Activated naive CD8-positive, alpha-beta T cell (primary cell): ENCODE results near the gene CELSR3.
A peak's percentile ranks its signal among the peaks of the same experiment; 100 is the strongest.

Experiments
- H3K27ac Mint-ChIP-seq: one replicate; pipeline ENCODE4 v1.8.0; 2021; ENCODE audit warnings: mixed read lengths
- H3K27me3 Mint-ChIP-seq: one replicate; pipeline ENCODE4 v1.8.0; 2021; ENCODE audit warnings: mixed read lengths
- H3K36me3 Mint-ChIP-seq: one replicate; pipeline ENCODE4 v1.8.0; 2021; ENCODE audit warnings: mixed read lengths
- H3K4me1 Mint-ChIP-seq: one replicate; pipeline ENCODE4 v1.8.0; 2021; ENCODE audit warnings: low read depth, mixed read lengths
- H3K4me3 Mint-ChIP-seq: one replicate; pipeline ENCODE4 v1.8.0; 2021; ENCODE audit warnings: mild to moderate bottlenecking, mixed read lengths
- H3K9me3 Mint-ChIP-seq: one replicate; pipeline ENCODE4 v1.8.0; 2021; ENCODE audit warnings: low read depth, mixed read lengths

CELSR3 gene

DNA sequence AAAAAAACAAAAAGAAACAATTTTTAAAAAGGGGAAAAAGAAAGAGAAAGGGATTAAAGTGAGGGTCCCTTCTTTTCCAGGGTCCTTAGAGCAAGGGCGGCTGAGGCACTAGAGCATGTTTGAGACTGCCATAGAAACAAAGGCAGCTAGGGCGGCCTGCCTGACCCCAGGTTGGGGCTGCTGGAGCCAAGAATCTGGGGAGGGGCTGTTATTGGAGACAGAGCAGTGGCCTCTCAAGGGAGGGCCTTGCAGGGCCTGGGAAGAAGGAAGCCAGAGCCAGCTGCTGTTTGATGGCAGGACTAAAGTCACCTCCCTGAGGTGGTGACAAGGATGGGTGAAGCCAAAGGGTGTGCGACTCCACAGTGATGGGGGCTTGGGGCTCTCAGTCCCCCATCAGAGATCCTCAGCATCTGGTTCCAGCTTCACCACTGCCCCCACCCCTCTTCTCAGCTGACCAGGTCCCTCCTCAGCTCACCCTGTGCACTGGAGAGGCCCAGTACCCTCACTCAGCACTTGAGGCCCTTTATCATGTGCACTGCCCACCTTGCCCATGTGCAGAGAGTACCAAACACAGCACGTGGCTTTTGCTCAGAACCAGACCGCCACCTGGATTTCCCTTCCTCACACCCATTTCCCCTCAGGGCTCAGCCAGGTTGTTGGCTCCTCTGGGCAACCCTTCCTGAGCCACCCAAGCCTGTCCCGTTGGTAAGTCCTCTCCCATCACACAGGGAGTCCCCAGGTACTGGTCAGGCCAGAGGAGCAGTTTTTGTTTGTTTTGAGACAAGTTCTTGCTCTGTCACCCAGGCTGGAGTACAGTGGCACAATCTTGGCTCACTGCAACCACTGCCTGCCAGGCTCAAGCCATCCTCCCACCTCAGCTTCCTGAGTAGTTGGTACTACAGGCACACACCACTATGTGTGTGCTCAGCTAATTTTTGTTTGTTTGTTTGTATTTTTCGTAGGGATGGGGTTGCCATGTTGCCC lies 42.9 kb downstream of the CELSR3 start:
- H3K36me3 Mint-ChIP-seq, result peaks cover 6% of the 10 kb centered on the region
- no peaks in the 10 kb centered on the region for H3K27me3 Mint-ChIP-seq
- no peak overlapping the region for H3K27ac Mint-ChIP-seq
- peaks cover 12% of the 10 kb centered on the region for H3K4me1 Mint-ChIP-seq
- peaks cover 7% of the 10 kb centered on the region for H3K9me3 Mint-ChIP-seq
- H3K4me3 Mint-ChIP-seq, result no peak overlapping the region

DNA sequence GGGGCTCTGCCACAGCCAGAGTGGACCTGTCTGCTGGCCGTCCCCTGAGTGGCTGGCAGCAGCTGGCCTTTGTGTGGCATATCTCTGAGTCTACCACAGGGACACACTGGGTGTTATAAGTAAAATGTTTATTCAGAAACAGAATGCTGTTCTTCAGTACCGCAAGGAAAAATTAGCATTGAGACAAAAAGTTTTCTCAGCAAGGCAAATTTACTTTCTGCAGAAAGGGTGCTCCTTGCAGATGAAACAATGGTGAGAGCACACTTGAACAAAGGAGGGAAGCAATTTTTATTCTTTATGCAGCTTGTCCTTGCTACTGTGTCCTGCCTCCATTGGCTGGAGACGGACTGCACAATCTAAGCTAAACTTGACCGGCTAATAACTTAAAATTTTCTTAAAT lies 45.1 kb downstream of the CELSR3 start:
- H3K4me1 Mint-ChIP-seq, result peaks cover 8% of the 10 kb centered on the region
- no peaks in the 10 kb centered on the region for H3K27me3 Mint-ChIP-seq
- no peak overlapping the region for H3K27ac Mint-ChIP-seq
- H3K36me3 Mint-ChIP-seq, result peaks cover 6% of the 10 kb centered on the region
- H3K9me3 Mint-ChIP-seq, result peaks cover 7% of the 10 kb centered on the region
- no peak overlapping the region for H3K4me3 Mint-ChIP-seq

DNA sequence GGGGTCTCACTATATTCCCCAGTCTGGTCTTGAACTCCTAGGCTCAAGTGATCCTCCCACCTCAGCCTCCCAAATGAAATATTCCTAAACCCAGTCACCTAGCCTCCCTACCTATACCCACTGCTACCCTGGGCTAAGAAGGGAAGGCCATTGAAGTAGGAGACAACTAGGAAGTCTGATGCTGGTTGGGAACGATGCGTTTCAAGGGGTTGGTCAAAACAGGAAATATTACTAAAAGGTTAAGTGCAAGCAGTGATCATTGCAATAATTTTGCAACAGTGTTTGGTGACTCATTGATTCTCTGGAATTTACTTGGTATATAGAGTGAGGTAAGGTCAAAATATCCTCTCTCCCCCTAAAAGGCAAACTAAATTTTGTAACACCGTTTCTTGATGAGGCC lies 48.6 kb downstream of the CELSR3 start:
- Mint-ChIP-seq H3K9me3 (peaks cover 7% of the 10 kb centered on the region), H3K27ac (peak overlapping the region; percentile 89), H3K4me3 (peak overlapping the region; percentile 25), H3K4me1 (peaks cover 12% of the 10 kb centered on the region), H3K27me3 (no peaks in the 10 kb centered on the region), H3K36me3 (peaks cover 6% of the 10 kb centered on the region)

DNA sequence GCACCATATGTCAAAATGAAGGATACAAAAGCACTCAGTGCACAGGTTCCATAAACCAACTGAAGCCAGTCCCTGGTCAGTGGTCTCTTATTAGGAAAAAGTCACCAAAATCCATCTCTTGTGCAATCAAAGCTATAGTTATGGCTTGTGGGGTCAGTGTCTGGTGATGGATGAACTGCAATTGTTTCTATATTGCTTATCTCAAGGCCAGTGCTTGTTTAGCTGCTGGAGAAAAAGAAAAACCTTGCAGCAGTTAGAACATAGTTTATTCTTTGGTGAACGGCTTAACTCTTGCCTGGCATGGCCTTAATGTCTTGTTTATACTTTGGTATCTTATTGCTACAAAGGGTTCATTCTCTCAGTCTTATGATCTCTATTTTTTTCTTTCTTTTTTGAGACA lies 50.4 kb downstream of the CELSR3 start:
- H3K4me1 Mint-ChIP-seq, result peaks cover 22% of the 10 kb centered on the region
- H3K9me3 Mint-ChIP-seq, result peaks cover 4% of the 10 kb centered on the region
- H3K36me3 Mint-ChIP-seq, result peaks cover 6% of the 10 kb centered on the region
- H3K27ac Mint-ChIP-seq, result no peak overlapping the region
- H3K4me3 Mint-ChIP-seq, result no peak overlapping the region
- no peaks in the 10 kb centered on the region for H3K27me3 Mint-ChIP-seq

DNA sequence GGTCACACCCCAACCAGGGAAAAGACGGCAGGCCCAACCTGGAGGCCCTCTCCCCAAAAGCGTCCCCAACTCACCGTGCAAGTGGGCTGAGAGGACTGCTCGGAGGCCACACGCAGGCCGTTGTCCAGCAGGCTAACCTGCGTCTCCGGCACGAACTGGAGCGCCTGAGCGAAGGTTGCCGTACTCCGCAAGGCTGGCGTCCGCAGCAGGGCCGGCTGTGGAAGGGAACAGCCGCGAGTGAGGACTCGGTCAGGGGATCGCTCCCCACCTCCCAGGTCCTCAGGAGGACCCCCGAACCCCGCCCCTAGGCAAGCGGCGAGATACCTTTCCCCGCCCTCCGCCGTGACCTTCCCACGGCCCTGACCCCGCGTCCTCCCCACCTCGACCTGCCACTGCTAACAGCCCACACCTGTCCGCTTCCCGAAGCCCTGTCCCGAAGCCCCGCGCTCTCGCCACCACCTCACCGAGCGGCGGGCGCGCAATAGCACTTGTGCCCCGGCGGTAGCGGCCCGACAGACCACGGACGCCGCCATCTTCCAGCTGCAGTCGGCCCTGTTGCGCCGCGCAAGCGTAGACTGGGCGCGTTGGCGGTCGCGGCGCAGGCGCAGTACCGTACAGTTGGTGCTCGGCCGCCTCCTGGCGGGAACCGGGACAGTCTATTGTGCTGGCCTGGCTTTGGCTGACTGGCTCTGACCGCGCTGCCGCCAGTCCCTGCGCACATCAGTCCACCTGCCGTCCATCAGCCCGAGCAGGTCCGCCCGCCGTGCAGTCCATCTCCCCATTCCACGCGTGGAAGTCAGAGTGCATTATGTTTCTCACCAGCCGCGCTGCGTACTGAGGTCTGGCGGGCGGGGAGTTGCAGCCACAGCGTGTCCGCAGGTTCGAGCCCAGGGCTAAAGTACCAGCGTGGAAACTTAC lies 53.3 kb downstream of the CELSR3 start, which contains the start of gene UQCRC1:
Gene UQCRC1 (minus strand): TSS at position 559 of the 918 bp plus-strand sequence. CDS start 26 bp downstream, at position 533.
- H3K4me3 Mint-ChIP-seq, result peak within 1 kb of the TSS; percentile 99
- peaks cover 21% of the 10 kb centered on the region for H3K4me1 Mint-ChIP-seq
- peak within 1 kb of the TSS; percentile 97 for H3K27ac Mint-ChIP-seq
- H3K9me3 Mint-ChIP-seq, result no peaks in the 10 kb centered on the region
- no peaks in the 10 kb centered on the region for H3K27me3 Mint-ChIP-seq
- peaks cover 3% of the 10 kb centered on the region for H3K36me3 Mint-ChIP-seq

DNA sequence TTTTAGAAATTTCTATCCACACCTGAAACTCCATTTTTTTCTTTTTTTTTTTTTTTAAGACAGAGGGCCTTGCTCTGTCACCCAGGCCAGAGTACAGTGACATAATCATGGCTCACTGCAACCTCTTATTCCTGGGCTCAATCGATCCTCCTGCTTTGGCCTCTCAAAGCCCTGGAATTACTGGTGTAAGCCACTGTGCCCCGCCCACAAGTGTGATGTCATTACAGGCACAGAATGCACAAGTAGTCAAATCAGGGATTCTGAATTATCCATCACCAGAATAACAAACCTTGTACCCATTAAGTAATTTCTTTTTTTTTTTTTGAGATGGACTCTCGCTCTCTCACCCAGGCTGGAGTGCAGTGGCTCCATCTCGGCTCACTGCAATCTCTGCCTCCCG lies 55.2 kb downstream of the CELSR3 start:
- Mint-ChIP-seq H3K4me1 (peaks cover 14% of the 10 kb centered on the region), H3K27me3 (no peaks in the 10 kb centered on the region), H3K36me3 (peaks cover 3% of the 10 kb centered on the region), H3K4me3 (no peak overlapping the region), H3K9me3 (no peaks in the 10 kb centered on the region), H3K27ac (no peak overlapping the region)

DNA sequence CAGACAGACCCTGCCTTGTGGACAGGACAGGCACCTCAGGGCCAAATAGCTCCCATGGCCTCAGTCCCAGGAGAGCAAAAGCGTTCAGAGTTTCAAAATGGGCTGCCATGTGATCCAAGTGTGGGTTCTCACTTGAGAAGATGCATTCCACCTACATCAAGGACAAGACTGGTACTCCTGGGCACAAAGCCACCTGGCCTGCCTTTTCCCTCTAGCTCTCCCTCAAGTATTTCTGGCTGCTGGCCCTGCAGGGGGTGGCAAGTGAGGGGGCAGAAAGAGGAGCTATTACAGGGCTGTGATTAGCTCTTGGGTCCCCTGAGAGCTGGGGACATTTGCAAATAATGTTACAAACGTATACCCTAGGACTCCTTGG lies 61.1 kb downstream of the CELSR3 start:
- peaks cover 4% of the 10 kb centered on the region for H3K4me1 Mint-ChIP-seq
- H3K9me3 Mint-ChIP-seq, result no peaks in the 10 kb centered on the region
- H3K4me3 Mint-ChIP-seq, result no peak overlapping the region
- H3K27me3 Mint-ChIP-seq, result no peaks in the 10 kb centered on the region
- peaks cover 4% of the 10 kb centered on the region for H3K36me3 Mint-ChIP-seq
- H3K27ac Mint-ChIP-seq, result no peak overlapping the region

DNA sequence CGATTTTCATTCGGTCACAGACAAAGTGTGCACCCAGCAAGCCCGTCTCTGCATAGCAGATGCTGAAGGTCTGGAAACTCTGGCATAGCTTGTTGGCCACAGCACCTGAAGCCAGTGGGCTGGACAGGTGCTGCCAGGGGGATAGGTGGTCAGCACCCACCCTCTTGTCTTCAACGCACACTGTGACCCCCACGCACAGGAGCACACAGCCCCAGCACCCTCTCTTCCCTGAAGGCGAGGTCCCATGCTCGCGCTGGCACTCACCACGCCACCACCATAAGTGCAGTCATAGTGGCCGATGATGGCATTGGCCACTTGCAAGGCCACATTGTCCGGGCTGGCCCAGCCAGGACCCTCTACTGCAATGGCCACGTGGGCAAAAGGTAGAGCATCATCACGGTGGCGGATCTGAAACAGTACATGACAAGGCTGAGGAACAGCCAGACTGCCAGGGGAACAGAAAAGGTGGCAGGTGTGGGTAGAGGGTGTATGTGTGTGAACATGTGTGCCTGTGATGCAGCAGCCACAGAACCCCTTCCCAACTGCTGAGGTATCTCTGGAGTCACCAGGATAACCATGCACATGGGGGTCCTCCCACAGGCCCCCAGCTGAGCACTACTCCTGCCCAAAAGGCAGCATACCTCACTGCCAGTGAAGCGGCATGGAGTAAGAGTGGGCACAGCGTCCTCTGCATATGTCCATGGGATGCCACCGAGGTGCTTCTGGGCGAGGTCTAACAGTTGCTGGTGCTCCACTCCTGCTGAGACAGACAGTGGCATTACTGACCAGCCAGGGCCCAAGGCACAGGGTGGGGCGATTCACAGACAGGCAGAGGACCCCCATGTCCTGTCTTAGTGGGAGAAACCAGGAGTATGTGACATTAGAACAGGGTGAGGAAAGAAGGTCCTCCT lies 61.7 kb downstream of the CELSR3 start:
- Mint-ChIP-seq H3K36me3 (peaks cover 4% of the 10 kb centered on the region), H3K9me3 (no peaks in the 10 kb centered on the region), H3K4me1 (peaks cover 7% of the 10 kb centered on the region), H3K27me3 (peaks cover 2% of the 10 kb centered on the region), H3K4me3 (no peak overlapping the region), H3K27ac (no peak overlapping the region)

DNA sequence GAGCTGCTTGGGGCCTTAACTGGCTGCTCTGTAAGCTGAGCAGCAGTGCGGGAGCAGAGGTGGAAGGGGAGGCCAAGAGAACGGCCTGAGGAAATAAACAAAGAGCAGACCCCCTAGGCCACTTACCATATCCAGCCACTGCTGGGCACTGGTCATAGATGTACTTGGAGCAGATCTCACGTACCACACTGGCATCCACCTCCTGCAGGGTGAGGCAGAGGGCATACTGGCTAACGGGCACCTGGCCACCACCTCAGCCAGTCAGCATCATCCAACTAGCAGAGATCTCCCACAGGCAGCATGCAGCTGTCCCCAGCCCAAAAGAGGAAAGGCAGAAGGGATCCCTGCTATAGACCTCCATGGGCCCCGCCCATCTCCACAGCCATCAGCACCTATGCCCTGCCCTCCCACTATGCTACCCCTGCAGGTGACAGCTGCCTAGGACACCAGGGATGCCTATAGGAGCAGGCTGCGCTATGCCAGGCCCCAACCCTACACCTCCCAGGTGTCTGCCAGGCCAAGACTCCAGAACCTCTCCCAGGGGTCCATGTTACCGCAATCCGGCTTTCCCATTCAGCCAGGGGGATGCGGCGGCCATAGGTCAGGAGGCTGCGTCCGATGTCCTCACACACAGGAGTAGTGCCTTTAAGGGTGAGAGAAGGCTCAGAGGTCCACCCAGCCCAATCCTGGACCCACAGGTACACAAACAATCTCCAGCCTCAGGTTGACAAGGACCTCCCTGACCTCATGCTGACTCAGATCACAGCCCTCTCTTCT lies 63.0 kb downstream of the CELSR3 start:
- Mint-ChIP-seq H3K4me1 (peaks cover 8% of the 10 kb centered on the region), H3K27ac (no peak overlapping the region), H3K9me3 (no peaks in the 10 kb centered on the region), H3K4me3 (no peak overlapping the region), H3K36me3 (peaks cover 4% of the 10 kb centered on the region), H3K27me3 (peaks cover 2% of the 10 kb centered on the region)

DNA sequence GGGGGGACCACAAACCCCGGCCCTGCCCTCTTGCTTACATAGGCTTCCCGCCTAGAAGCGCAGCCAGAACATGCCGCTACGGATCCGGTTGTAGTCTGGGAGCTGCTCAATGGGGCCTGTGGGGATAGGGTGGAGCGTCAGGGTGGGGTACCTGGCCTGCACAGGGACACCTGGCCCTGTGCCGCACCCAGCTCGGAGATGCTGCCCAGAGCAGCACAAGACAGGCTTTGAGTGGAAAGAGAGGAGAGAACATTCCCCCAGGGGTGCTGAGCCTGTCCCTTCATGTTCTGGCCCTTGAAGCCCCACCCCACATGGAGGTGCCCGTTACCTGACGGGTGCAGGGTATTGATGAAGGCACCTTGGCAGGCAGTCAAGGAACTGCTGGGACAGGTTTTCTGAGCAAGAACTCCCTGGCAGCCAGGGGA lies 63.6 kb downstream of the CELSR3 start:
- Mint-ChIP-seq H3K9me3 (no peaks in the 10 kb centered on the region), H3K36me3 (peaks cover 4% of the 10 kb centered on the region), H3K4me1 (peaks cover 8% of the 10 kb centered on the region), H3K27me3 (peaks cover 2% of the 10 kb centered on the region), H3K27ac (no peak overlapping the region), H3K4me3 (no peak overlapping the region)

DNA sequence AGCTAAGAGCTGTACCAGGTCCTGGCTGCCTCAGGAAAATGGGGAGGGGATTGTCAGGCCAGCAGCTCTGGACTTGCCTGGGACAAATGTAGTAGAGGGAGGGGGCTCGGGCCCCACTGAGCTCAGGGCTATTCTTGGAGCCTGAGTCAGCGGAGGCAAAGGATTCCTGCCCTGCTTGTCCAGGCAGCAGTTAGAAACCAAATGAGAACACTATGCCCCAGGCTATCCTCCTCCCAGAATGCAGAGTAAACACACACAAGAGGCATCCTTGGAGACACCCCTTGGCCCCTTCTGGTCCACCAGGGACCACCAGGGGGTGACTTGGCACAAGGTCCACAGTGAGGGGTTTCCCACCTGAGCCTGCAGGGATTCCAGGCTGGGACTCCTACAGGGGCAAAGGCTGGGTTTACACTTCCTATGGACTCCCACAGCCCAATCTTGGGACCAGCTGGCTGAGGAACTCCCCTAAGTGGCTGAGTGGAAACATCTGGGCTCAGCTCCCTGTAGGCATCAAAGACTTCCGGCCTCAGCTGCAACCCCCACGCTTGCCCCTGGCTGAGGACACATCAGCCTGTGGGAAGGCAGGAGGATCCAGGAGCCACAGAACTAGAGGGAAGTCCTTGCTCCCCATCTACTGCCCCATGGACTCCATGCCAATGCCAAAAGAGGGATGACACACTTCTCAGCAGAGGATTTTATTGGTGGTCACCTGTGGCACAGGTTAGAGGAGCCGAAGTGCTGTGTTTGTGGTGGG lies 64.2 kb downstream of the CELSR3 start:
- no peak overlapping the region for H3K27ac Mint-ChIP-seq
- H3K4me3 Mint-ChIP-seq, result no peak overlapping the region
- H3K27me3 Mint-ChIP-seq, result peaks cover 2% of the 10 kb centered on the region
- H3K9me3 Mint-ChIP-seq, result no peaks in the 10 kb centered on the region
- H3K36me3 Mint-ChIP-seq, result peaks cover 4% of the 10 kb centered on the region
- peaks cover 8% of the 10 kb centered on the region for H3K4me1 Mint-ChIP-seq

DNA sequence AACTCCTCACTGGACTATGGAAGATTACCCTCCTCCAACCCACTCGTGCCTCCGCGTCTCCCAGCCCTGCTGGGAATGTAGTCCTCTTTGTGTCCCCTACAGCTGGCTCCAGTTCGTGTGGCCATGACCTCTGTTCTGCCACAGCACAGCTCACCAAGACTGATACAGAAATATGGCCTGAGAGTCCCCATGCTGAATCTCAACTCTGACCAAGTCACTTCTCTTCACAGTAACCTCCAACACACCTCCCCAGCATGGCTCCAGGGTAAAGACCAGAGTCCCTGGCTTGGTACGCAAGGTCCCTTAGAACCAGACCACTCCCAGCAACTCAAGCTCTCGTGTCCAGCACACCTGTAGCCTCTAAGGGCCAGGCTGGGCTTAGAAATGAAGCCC lies 65.3 kb downstream of the CELSR3 start:
- no peak overlapping the region for H3K4me3 Mint-ChIP-seq
- no peaks in the 10 kb centered on the region for H3K9me3 Mint-ChIP-seq
- H3K27ac Mint-ChIP-seq, result peak overlapping the region; percentile 64
- peaks cover 6% of the 10 kb centered on the region for H3K27me3 Mint-ChIP-seq
- peaks cover 4% of the 10 kb centered on the region for H3K36me3 Mint-ChIP-seq
- H3K4me1 Mint-ChIP-seq, result peaks cover 8% of the 10 kb centered on the region
